Stimulated activated effector memory CD8-positive, alpha-beta T cell treated with anti-CD3 and anti-CD28 coated beads, Interleukin-12 subunit alpha, Interleukin-12 subunit beta, amount 100 ng/mL, for 72 hours (primary cell): ENCODE results near the gene COX8A.
A peak's percentile ranks its signal among the peaks of the same experiment; 100 is the strongest.
"Not testable (repeated sequence)": the region's sequence is repeated elsewhere in the genome, so short reads cannot be mapped to it uniquely, and the experiment has no call there.

Experiments used
- ATAC-seq: fragments of 150-1000 bp; cut with Tn5 transposase; 2 replicates; pipeline ENCODE4 v1.10.0; 2021
- DNase-seq, 2 donors: peaks; one replicate each; pipeline ENCODE4 v3.0.0; 2021 to 2022; ENCODE audit warnings: low spot score in 2 of 2
- H3K27ac Mint-ChIP-seq: one replicate; pipeline ENCODE4 v1.8.0; 2022; ENCODE audit warnings: mild to moderate bottlenecking, mixed read lengths
- H3K36me3 Mint-ChIP-seq: one replicate; pipeline ENCODE4 v1.8.0; 2022; ENCODE audit warnings: mild to moderate bottlenecking, mixed read lengths
- H3K4me1 Mint-ChIP-seq: one replicate; pipeline ENCODE4 v1.8.0; 2022; ENCODE audit warnings: mixed read lengths
- H3K4me3 Mint-ChIP-seq: one replicate; pipeline ENCODE4 v1.8.0; 2022; ENCODE audit warnings: mild to moderate bottlenecking, mixed read lengths
- H3K9me3 Mint-ChIP-seq: one replicate; pipeline ENCODE4 v1.8.0; 2022; ENCODE audit warnings: mixed read lengths

COX8A gene

DNA sequence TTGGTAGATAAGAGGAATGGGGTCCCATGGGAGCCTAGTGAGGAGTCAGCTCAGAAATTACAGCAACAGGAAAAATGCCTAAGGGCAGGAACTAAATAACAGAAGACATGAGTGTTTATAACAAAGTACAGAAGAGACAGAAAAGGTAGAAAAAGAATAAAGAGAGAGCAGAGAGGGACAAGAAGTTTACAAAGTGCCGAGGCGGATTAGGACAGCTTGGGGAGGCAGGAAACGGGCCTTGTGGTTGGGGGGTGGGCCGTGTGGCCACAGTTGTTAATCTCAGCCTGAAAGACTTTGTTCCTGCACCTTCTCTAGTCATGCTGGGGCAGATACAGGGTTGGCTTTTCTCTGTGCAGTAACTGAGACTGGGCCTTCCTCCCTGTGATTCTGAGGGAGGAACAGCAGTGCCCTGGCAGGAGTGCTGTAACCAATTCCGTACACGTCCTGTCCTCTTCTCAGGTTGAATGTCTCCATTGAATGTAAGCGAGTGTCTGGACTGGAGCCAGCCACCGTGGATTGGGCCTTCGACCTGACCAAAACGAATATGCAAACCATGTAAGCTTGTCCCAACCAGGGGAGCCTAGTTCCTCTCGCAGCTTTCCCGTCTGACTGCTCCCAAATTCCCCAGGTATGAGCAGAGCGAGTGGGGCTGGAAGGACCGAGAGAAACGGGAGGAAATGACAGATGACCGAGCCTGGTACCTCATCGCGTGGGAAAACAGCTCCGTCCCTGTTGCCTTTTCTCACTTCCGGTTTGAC, 22.5 kb upstream of the COX8A start:
- Mint-ChIP-seq H3K4me3 (peak overlapping the region; percentile 40), H3K36me3 (peaks cover 81% of the 10 kb centered on the region), H3K4me1 (peaks cover 31% of the 10 kb centered on the region), H3K9me3 (no peaks in the 10 kb centered on the region), H3K27ac (peak overlapping the region; percentile 85)
- peak in 1 of 2 donors; percentile 75 for DNase-seq
- ATAC-seq: peak; percentile 91

DNA sequence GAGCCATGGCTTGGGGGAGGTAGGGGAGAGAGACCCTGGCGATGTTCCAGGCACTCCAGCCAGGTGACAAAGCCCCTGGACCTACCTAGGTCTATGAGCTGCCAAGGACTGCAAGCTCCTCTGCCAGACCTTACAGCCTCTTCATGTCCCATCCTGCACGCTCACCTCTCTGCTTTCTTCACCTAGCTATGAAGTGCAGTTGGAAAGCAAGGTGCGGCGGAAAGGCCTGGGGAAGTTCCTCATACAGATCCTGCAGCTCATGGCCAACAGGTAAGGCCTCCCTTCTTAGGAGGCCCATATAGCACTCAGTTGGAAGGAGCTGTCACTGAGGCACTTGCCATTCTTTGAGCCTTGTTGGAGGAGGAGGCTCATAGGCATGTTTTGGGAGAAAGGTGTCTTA, 21.9 kb upstream of the COX8A start:
- Mint-ChIP-seq H3K9me3 (no peaks in the 10 kb centered on the region), H3K4me1 (peaks cover 32% of the 10 kb centered on the region), H3K27ac (peak overlapping the region; percentile 85), H3K4me3 (peak overlapping the region; percentile 40), H3K36me3 (peaks cover 75% of the 10 kb centered on the region)
- DNase-seq: no peak
- ATAC-seq: peak; percentile 3

- Mint-ChIP-seq H3K4me3 (no peak overlapping the region), H3K9me3 (no peaks in the 10 kb centered on the region), H3K27ac (peak overlapping the region; percentile 61), H3K36me3 (peaks cover 50% of the 10 kb centered on the region), H3K4me1 (peaks cover 42% of the 10 kb centered on the region)
- DNase-seq (no peak), ATAC-seq (no peak)
Observed at GRCh38 chr11:63958008-63958407, 16.4 kb upstream of the COX8A start.

DNA sequence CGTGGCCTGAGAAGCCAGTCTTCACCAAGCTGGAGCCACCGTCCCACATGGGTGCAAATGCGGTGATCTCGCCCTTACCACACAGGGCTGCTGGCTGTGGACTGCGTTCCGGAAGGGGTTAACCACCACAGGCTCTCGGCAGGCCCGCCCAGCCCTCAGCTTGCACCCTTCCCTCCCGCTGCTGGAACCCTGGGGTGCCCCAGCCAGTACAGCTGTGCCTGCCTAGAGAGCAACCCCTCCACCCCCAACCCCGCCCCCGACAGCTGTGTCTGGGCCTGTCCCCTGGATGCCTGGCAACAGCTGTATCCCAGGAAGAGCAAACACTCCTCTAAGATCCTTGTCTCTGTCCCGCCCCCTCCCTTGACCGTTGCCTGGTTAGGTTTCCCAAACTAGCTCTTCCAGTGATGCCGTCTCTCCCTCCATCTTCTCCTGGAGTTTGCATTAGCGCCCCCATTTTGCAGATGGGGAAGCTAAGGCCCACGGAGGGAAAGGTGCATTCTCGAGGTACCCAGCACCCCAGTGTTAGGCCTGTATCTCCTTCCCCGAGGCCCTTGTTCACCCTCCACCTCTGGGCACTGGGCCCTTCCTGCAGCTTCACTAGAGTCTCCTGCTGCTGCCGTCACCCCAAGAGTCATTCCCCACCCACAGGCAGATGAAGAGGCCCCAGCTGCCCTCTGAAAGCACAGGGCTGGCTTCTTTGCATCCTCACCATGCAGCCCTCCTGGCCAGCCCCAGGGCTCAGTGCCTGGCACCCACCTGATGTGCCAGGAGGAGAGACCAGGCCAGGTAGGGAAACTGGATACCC, 12.6 kb upstream of the COX8A start:
- Mint-ChIP-seq H3K36me3 (peaks cover 12% of the 10 kb centered on the region), H3K4me1 (peaks cover 34% of the 10 kb centered on the region), H3K9me3 (no peaks in the 10 kb centered on the region), H3K27ac (peak overlapping the region; percentile 76), H3K4me3 (peak overlapping the region; percentile 51)
- no peak for DNase-seq
- ATAC-seq: peak; percentile 83

DNA sequence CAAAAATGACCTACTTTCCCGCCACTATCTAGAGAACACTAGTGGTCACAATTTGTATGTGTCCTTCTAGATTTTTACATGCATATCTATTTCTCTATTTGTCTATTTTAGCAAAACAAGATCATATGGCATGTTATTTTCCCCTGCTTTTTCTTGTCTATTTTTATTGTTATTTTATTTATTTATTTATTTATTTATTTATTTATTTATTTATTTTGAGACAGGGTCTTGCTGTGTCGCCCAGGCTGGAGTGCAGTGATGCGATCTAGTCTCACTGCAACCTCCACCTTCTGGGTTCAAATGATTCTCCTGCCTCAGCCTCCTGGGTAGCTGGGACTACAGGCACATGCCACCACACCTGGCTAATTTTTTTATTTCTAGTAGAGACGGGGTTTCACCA, 10.5 kb upstream of the COX8A start:
- ATAC-seq, H3K9me3 Mint-ChIP-seq, DNase-seq, H3K27ac Mint-ChIP-seq, H3K4me3 Mint-ChIP-seq: not testable (repeated sequence)
- Mint-ChIP-seq H3K4me1 (peaks cover 30% of the 10 kb centered on the region), H3K36me3 (peaks cover 12% of the 10 kb centered on the region)

DNA sequence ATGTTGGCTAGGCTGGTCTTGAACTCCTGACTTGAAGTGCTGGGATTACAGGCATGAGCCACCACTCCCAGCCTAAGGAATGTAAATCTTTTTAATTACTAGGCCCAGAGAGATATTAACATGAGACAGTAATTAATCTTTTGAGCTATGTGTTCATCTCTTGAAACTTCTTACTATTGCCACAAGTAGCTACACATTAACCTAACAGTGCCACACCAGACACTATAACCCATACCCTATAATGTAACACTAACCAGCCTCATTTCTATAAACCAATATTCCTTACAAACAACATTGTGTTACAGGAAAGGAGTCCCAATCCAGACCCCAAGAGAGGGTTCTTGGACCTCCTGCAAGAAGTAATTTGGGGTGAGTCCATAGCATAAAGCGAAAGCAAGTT, 8.0 kb upstream of the COX8A start:
- Mint-ChIP-seq H3K4me3 (no peak overlapping the region), H3K9me3 (no peaks in the 10 kb centered on the region), H3K4me1 (peaks cover 10% of the 10 kb centered on the region), H3K36me3 (peaks cover 5% of the 10 kb centered on the region), H3K27ac (no peak overlapping the region)
- DNase-seq (no peak), ATAC-seq (no peak)

DNA sequence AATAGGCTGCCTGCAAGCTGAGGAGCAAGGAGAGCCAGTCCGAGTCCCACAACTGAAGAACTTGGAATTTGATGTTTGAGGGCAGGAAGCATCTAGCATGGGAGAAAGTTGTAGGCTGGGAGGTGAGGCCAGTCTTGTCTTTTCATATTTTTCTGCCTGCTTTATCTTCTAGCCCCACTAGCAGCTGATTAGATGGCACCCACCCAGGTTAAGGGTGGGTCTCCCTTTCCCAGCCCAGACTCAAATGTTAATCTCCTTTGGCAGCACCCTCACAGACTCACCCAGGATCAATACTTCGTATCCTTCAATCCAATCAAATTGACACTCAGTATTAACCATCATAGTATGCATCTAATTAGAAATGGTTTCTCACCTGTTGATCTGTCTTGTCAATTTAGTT, 5.0 kb upstream of the COX8A start:
- no peak overlapping the region for H3K4me3 Mint-ChIP-seq
- DNase-seq: no peak
- no peak overlapping the region for H3K27ac Mint-ChIP-seq
- H3K36me3 Mint-ChIP-seq: peaks cover 8% of the 10 kb centered on the region
- H3K9me3 Mint-ChIP-seq: no peaks in the 10 kb centered on the region
- ATAC-seq: no peak
- no peaks in the 10 kb centered on the region for H3K4me1 Mint-ChIP-seq

- no peaks in the 10 kb centered on the region for H3K9me3 Mint-ChIP-seq
- H3K4me3 Mint-ChIP-seq: no peak overlapping the region
- DNase-seq: no peak
- H3K4me1 Mint-ChIP-seq: peaks cover 5% of the 10 kb centered on the region
- H3K27ac Mint-ChIP-seq: no peak overlapping the region
- peaks cover 20% of the 10 kb centered on the region for H3K36me3 Mint-ChIP-seq
- no peak for ATAC-seq
Observed at GRCh38 chr11:63970902-63971301, 3.5 kb upstream of the COX8A start.

- not testable (repeated sequence) for ATAC-seq, H3K9me3 Mint-ChIP-seq, DNase-seq
- Mint-ChIP-seq H3K36me3 (peaks cover 50% of the 10 kb centered on the region), H3K4me3 (peak overlapping the region; percentile 98), H3K27ac (peak overlapping the region; percentile 98), H3K4me1 (peaks cover 20% of the 10 kb centered on the region)
Observed at GRCh38 chr11:63973912-63974258, 535 bp upstream of the COX8A start.

DNA sequence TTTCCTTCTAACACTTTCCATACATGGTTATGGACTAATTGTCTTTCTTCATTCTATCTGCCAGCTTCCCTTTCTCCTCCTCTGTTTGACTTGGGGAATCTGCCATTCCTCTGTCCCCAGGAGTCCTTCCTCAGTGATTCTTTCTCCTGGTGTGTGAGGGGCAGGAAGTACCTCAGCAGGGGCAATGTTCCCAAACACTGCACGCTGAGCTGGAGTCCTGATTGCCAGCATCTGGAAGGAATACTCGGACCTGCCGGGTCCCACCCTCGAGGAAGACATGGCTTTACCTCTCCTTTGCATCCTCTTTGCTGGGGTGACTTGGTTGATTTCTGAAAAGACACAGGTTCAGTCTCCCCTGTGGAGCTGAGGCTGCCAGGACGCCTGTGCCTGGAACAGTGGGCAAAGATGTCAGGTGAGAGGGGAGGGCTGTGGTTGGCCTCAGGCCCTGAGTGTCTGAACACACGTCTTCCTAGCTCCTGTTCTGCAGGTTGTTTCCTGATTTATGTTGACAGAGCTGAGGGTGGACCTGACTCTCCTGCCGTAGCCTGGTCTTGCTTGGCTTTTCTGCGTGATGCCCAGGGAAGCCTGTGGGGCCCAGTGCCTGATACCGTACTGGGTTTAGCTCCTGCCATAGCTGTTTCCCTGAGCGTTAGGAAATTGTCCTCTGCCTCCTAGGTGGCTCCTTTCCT, 4.3 kb downstream of the COX8A start:
- H3K27ac Mint-ChIP-seq: peak overlapping the region; percentile 65
- H3K4me3 Mint-ChIP-seq: no peak overlapping the region
- H3K4me1 Mint-ChIP-seq: peaks cover 21% of the 10 kb centered on the region

GRCh38 chr11:63979426-63979825, 5.0 kb downstream of the COX8A start:
- Mint-ChIP-seq H3K27ac (peak overlapping the region; percentile 58), H3K9me3 (no peaks in the 10 kb centered on the region), H3K4me1 (peaks cover 21% of the 10 kb centered on the region), H3K4me3 (no peak overlapping the region), H3K36me3 (peaks cover 49% of the 10 kb centered on the region)
- ATAC-seq (no peak), DNase-seq (no peak)

More for the DNA sequence above, 4.3 kb downstream of the COX8A start:
- Mint-ChIP-seq H3K9me3 (no peaks in the 10 kb centered on the region), H3K36me3 (peaks cover 51% of the 10 kb centered on the region)
- DNase-seq: no peak
- no peak for ATAC-seq

- no peaks in the 10 kb centered on the region for H3K9me3 Mint-ChIP-seq
- ATAC-seq (peak; percentile 89), DNase-seq (peak; percentile 58 to 83)
- H3K4me3 Mint-ChIP-seq: peak overlapping the region; percentile 98
- H3K27ac Mint-ChIP-seq: peak overlapping the region; percentile 99
- H3K36me3 Mint-ChIP-seq: peaks cover 51% of the 10 kb centered on the region
- peaks cover 28% of the 10 kb centered on the region for H3K4me1 Mint-ChIP-seq
Observed at GRCh38 chr11:63985812-63986155, 11.4 kb downstream of the COX8A start.

- peak; percentile 70 to 90 for DNase-seq
- peaks cover 32% of the 10 kb centered on the region for H3K4me1 Mint-ChIP-seq
- ATAC-seq: peak; percentile 95
- H3K4me3 Mint-ChIP-seq: peak within 1 kb of the TSS; percentile 98
- peaks cover 57% of the 10 kb centered on the region for H3K36me3 Mint-ChIP-seq
- peak within 1 kb of the TSS; percentile 99 for H3K27ac Mint-ChIP-seq
- no peaks in the 10 kb centered on the region for H3K9me3 Mint-ChIP-seq
Observed at GRCh38 chr11:63986156-63986931, 11.9 kb downstream of the COX8A start, which contains the start of gene OTUB1. Gene OTUB1 (plus strand): TSS chr11:63986438. CDS start chr11:63986457, 19 bp downstream.

GRCh38 chr11:63986932-63987513, 12.6 kb downstream of the COX8A start:
- Mint-ChIP-seq H3K27ac (no peak overlapping the region), H3K9me3 (no peaks in the 10 kb centered on the region), H3K4me1 (peaks cover 39% of the 10 kb centered on the region), H3K36me3 (peaks cover 63% of the 10 kb centered on the region), H3K4me3 (peak overlapping the region; percentile 98)
- ATAC-seq: no peak
- DNase-seq: no peak
